Hypothalamus (tissue), 51 donors: ENCODE measurements around the gene MVB12B.
A peak's percentile ranks its signal among the peaks of the same experiment; 100 is the strongest.

Source experiments
- DNase-seq, 51 donors: peaks; one replicate each; lab custom pipeline; 2025; lab: John Stamatoyannopoulos, UW

MVB12B gene

GRCh38 chr9:126354887-126355770, 28.5 kb downstream of the MVB12B start:
- no peak for DNase-seq

GRCh38 chr9:126357074-126357473, 30.4 kb downstream of the MVB12B start:
- no peak for DNase-seq

- no peak for DNase-seq
These were observed 33.4 kb downstream of the MVB12B start for GRCh38 chr9:126360073-126360472.

GRCh38 chr9:126361810-126362238, 35.2 kb downstream of the MVB12B start:
- DNase-seq = no peak

- DNase-seq = no peak
These were observed 36.6 kb downstream of the MVB12B start for GRCh38 chr9:126363250-126363649.

- no peak for DNase-seq
These were observed 37.4 kb downstream of the MVB12B start for GRCh38 chr9:126363847-126364671.

- peak in 1 of 51 donors; percentile 43 for DNase-seq
These were observed 39.2 kb downstream of the MVB12B start for GRCh38 chr9:126365780-126366179.

- DNase-seq = peak in 35 of 51 donors; percentile 30 to 85 (median 68)
These were observed 39.9 kb downstream of the MVB12B start for GRCh38 chr9:126366366-126367011.

GRCh38 chr9:126367139-126367538, 40.5 kb downstream of the MVB12B start:
- no peak for DNase-seq

GRCh38 chr9:126367616-126368015, 41.0 kb downstream of the MVB12B start:
- DNase-seq = peak in 1 of 51 donors; percentile 27

- DNase-seq = no peak
These were observed 41.4 kb downstream of the MVB12B start for GRCh38 chr9:126368020-126368419.

- DNase-seq = no peak
These were observed 44.6 kb downstream of the MVB12B start for GRCh38 chr9:126371007-126371870.

GRCh38 chr9:126372716-126373115, 46.1 kb downstream of the MVB12B start:
- no peak for DNase-seq

- no peak for DNase-seq
These were observed 46.6 kb downstream of the MVB12B start for GRCh38 chr9:126373241-126373640.

GRCh38 chr9:126374366-126374781, 47.7 kb downstream of the MVB12B start:
- DNase-seq = peak in 3 of 51 donors; percentile 35 to 42 (median 38)

- DNase-seq = peak in 12 of 51 donors; percentile 25 to 71 (median 42)
These were observed 48.8 kb downstream of the MVB12B start for GRCh38 chr9:126375386-126375785.

GRCh38 chr9:126376311-126377175, 49.9 kb downstream of the MVB12B start:
- peak in 43 of 51 donors; percentile 29 to 92 (median 79) for DNase-seq

GRCh38 chr9:126377176-126377509, 50.5 kb downstream of the MVB12B start:
- peak in 1 of 51 donors; percentile 81 for DNase-seq

GRCh38 chr9:126377536-126377935, 50.9 kb downstream of the MVB12B start:
- DNase-seq = peak in 42 of 51 donors; percentile 26 to 95 (median 81)
